ENCODE measurements around the gene RARS2.

DNA sequence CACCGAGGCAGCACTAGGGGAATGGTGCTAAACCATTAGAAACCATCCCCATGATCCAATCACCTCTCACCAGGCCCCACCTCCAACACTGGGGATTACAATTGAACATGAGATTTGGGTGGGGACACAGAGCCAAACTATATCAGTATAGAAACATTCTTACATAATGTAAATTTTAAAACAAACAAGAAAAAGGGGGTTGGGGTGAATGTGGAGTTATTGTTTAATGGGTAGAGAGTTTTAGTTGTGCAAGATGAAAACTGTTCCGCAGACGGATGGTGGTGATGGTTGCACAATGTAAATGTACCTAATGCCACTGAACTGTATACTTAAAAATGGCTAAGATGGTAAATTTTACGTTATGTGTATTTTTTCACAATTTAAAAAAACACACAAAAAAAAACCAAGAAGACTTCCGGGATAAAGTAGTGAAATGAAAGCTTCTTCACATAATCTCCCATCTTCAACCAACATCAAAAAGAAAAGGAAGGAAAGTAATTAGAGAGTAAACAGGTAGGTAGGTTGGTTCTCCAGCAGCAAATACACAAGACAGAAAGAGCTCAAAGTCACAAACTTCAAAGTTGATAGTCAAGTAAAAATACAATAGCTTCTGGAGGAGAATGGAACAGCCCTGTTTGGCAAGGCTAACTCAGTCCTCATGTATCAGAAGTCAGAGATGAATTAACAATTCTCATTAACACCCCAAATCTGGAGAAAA is 16.3 kb downstream of the RARS2 start:
- TF ChIP-seq POLR2AphosphoS5 (IDR thresholded peaks at IDR 0.05) (no peak), POLR2A (IDR thresholded peaks at IDR 0.05) (no peak)
